Left renal pelvis (tissue), 4 donors: ENCODE data around the gene HSDL2. TPM values are rescaled to one million over a fixed set of nuclear protein-coding genes. Genes with fewer than 3 reads are reported as not detected.

Experiments
- DNase-seq, 4 donors: peaks; one replicate each; pipeline ENCODE4 v3.0.0-alpha.2; 2013; ENCODE audit warnings: low read depth in 4 of 4, low spot score in 3 of 4
- polyA plus RNA-seq, 4 donors: library from polyadenylated mRNA; unstranded; fragments of 120-200 nt; gene quantifications; one replicate each; pipeline ENCODE4 v1.2.1, GENCODE V29; 2013; ENCODE audit not compliant: insufficient read length in 4 of 4

The HSDL2 gene
- polyA plus RNA-seq = 100 to 1,000 TPM in 3 of 4 donors, 10 to 100 TPM in 1; 43.0 to 120 (median 101) TPM

GRCh38 chr9:112380102-112380824 is at the start of gene HSDL2:
TSS of gene HSDL2 (plus strand) at chr9:112380108. CDS start at chr9:112380164, 56 bp downstream.
- peak in 1 of 4 donors; percentile 37 for DNase-seq

DNA sequence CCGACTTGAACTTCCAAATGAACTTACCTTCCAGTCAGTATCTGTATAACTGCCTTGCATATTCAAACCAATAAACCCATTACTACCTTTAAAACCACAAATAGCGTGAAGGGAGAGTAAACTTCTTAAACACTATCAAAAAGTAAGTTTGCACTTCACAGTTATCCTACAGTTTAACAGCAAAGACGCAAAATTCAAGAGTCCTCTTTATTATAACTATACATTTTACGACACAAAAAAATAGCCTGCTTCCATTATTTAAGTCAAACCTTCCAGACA is 48.3 kb upstream of the HSDL2 start:
- DNase-seq = no peak

GRCh38 chr9:112332214-112332613 is 47.7 kb upstream of the HSDL2 start:
- no peak for DNase-seq

DNA sequence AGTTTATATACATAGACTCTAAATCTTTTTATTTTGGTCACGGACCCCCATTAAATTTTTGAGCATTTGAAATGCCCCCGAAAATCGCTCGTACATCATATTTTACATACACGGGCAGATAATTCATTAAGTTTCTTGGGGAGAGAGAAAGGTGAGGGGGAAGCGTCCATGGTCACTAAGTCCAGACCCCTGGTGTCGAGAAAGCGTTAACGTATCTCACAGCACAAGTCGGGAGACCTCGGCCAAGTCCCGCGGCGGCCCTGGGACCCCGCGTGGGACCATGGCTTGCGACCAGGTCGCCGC is 47.3 kb upstream of the HSDL2 start:
- DNase-seq = no peak

DNA sequence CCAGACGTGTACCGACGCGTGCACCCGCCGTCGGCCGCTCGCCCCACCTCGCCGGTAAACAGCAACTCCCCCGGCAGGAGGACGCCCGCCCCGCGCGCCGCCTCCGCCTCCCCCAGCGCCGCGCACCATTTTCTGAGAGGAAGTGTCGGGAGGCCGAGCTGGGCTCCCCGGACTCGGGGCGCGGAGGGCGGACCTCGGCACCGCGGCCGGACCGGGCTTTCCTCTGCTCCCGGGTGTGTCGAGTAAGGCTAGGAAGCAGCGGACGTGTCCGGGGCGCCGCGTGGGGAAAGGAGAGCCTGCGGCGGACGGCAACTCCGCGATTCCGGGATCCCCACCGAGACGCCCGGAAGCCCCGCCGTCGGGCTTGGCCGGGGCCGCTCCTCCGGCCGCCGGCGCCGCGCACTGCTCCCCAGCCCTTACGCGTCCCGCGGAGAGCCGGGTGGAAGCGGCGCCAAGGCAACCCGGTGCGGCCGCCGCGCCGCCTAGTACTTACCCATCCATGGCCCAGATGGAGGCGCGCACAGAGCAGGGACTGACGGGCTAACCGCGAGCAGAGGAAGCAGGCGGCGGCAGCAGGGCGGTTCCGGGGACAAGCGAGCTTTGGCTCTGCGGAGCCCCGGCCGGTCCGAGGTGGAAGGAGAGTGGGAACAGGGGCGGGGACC is 46.8 kb upstream of the HSDL2 start, which contains the start of gene PTBP3:
TSS of gene PTBP3 (minus strand) at position 643 of the 662 bp plus-strand sequence. CDS start 35,754 bp downstream, outside the sequence.
- no peak for DNase-seq

DNA sequence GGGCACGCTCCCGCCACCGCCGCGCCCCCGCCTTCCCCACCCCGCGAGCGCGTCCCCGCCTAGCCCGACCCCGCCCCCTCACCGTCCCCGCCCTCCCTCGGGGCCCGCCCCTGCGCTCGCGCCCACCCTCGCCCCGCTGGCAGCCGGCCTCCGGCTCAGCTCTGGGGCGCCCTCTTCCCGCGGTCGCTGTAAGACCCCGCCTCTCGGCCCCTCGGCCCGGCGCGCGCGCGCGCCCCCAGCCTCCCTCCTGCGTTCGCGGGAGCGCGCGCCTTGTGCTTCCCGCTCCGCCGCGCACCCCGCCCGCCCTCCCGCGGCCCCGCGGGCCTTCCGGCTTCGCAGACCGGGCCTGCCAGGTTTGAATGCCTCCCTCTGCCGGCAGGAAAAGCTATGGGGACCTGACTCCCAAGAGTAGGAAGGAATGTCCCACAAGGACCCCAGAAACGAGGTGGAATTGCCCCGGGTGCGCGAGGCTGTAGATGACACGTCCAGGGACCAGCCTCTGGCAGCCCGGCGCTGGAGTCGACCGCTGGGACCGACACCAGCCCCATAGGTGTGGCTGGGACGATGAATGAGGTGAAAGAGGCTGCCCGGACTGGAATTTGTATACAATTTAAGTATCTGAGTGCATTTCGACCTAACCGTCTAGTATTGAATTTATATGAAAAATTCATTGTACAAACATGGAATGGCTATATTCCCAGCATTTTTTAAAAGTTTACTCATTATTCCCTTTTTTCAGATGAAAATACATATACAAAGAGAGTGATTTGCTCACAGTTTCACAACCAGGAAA is 46.1 kb upstream of the HSDL2 start:
- DNase-seq = peak; percentile 88 to 96 (median 94)

DNA sequence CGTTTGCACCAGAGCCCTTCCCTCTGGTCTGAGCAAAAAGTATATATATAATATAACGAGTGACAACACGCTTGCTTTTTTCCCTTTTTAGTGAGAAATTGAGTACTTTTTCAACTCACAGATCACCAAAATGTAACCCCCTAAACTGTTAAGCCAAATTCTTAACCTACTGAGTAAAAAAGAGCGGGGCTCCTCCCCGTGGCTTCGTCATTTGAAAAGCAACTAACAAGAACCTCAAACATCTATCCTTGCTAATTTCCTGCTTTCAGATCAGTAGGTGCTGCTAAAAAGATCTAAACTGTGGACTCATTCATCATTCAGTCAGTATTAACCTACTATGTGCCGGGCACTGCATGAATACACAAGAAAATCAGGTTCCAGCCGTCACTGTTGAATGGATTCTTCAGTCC is 45.5 kb upstream of the HSDL2 start:
- no peak for DNase-seq

- no peak for DNase-seq
These were observed 42.4 kb upstream of the HSDL2 start for GRCh38 chr9:112337547-112337946.

GRCh38 chr9:112338561-112338960 is 41.3 kb upstream of the HSDL2 start:
- no peak for DNase-seq

DNA sequence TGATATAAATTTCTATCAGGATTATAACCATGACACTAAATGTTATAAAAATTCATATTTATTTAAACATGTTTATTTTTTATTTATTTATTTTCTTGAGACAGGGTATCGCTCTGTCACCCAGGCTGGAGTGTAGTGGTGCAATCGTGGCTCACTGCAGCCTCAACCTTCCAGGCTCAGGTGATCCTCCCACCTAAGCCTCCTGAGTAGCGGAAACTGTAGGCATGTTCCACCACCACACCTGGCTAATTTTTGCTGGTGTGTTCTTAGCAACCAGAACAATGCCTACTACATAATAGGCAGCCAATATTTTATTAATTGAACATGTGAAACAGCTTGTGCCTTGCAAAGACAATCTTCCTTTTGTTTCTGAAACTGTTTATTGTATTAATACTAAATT is 40.0 kb upstream of the HSDL2 start:
- DNase-seq = no peak

DNA sequence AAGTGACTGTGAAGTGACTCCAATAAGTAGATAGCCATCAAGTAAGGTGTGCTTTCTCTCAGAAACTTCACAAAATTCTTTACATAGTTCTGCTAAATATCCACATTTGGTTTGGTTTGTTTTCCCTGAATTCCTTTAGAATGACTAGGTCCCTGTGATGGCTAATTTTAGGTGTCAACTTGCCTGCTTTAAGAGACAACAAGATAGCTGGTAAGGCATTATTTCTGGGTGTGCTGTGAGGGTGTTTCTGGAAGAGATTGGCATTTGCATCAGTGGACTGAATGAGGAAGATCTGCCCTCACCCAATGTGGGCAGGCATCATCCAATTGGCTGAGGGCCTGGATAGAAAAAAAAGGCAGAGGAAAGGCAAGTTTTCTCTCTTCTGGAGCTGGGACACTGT is 38.2 kb upstream of the HSDL2 start:
- no peak for DNase-seq

GRCh38 chr9:112348257-112349007 is 31.5 kb upstream of the HSDL2 start:
- no peak for DNase-seq

- no peak for DNase-seq
These were observed 30.9 kb upstream of the HSDL2 start for GRCh38 chr9:112349008-112349333.

DNA sequence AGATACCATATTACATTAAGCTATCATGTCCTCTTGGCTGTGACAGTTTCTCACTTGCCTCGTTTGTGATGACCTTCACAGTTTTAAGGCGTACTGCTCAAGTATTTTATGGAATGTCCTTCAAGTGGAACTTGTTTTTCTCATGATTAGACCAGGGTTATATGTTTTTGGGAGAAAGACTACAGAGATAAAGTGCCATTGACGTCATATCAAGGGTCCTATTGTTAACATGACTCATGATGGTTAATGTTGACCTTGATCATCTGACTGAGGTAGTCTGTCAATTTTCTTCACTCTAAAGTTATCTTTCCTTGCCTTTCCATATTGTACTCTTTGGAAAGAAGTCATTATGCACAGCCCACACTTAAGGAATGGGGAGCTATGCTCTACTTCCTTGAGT is 28.7 kb upstream of the HSDL2 start:
- DNase-seq = no peak

GRCh38 chr9:112352209-112352608 is 27.7 kb upstream of the HSDL2 start:
- no peak for DNase-seq

DNA sequence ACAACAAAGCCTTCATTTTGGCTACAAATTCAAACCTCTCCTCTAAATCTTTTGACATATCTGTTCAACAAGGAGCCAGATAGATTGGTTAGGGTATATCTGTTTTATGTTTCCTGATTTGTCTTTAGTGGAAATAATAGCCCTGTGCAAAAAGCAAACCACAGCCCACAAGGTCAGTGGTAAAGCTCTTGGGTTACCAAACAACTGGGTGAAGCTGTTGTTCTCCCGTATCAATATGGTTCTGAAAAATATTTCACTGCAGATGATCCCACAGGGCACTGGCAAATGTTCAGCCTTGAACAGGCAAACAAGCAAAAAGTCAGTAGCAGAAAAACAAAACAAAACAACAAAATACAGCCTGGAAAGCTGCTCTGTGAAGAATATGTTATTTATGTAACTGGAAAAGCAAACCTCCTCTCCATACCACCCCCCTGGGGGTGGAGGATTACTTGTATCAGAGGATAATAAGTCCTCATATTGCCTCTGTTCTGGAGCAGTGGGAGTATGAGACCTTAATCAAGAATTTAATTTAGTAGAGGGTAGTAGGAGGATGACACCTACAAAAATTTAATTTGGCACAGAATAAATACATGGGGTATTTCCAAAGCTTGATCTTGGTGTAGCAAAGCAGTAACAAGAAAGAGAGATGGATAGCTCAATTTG is 25.7 kb upstream of the HSDL2 start:
- DNase-seq = no peak

GRCh38 chr9:112355427-112355897 is 24.4 kb upstream of the HSDL2 start:
- no peak for DNase-seq

GRCh38 chr9:112360047-112360804 is 19.7 kb upstream of the HSDL2 start:
- DNase-seq = no peak

DNA sequence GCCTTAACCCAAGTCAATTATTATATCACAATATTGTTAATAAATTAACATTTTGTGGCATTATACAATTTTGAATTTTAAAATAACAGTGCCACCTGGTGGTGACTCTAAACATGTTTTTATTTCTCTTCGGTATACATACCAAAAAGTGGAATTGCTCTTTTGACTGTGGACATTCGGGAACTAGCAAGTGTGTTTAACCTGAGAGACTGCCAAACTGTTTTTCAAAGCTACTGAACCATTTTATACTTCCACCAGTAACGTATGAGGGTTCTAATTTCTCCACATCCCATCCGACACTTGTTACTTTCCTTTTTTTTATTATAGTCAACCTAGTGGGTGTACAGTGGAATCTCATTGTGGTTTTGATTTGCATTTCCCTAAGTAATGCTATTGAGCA is 18.3 kb upstream of the HSDL2 start:
- DNase-seq = no peak

DNA sequence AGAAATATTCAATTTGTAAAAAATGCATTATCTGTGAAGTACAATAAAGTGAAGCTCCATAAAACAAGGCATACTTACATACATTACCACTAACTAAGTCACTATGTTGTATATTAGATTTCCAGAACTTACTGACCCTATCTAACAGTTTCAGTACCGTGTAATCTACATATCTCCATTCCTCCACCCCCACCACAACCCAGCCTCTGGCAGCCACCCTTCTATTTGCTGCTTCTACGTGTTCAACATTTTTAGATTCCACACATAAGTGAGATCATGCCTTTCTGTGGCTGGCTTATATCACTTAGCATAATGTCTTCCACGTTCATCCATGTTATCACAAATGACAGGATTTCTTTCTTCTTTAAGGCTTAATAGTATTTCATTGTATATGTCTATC is 15.1 kb upstream of the HSDL2 start:
- no peak for DNase-seq
